PC-9 (cell line): Measurements from ENCODE around the gene MTX1. TPM values are rescaled to one million over a fixed set of nuclear protein-coding genes. Genes with fewer than 3 reads are reported as not detected.

Source experiments
- Bru-seq: library from RNA; stranded (reverse); fragments of 400-500 nt; gene quantifications from one replicate; lab custom pipeline; 2021; lab: Mats Ljungman, UMichigan
- BruChase-seq, 2 experiments: library from RNA; stranded (reverse); fragments of 400-500 nt; gene quantifications; one replicate each; lab custom pipeline; 2021; lab: Mats Ljungman, UMichigan
- BruUV-seq: library from RNA; stranded (reverse); fragments of 400-500 nt; replicated peaks from 2 replicates; lab custom pipeline; 2021; lab: Mats Ljungman, UMichigan
- CTCF ChIA-PET: fragments of 300-600 bp; sonication (Branson Sonifier 250); formaldehyde crosslinking; loops from one replicate; lab custom pipeline; 2022; ENCODE audit warnings: antibody characterized with exemption; lab: Charles Lee
- POLR2A ChIA-PET: fragments of 300-600 bp; sonication (Branson Sonifier 250); formaldehyde crosslinking; loops from one replicate; lab custom pipeline; 2022; ENCODE audit warnings: antibody characterized with exemption; ENCODE audit not compliant: unreplicated experiment; lab: Charles Lee
- DNase-seq, 2 experiments: peaks; one replicate each; pipeline versions ENCODE4 v3.0.0 to v3.0.0-alpha.2; 2015 to 2022; ENCODE audit warnings: mixed read lengths in 1 of 2
- H2AFZ ChIP-seq: fragments of 200-600 bp; sonication (generic); 2 replicates; pipeline ENCODE4 v1.8.1; 2017; ENCODE audit warnings: antibody characterized with exemption
- H3F3A ChIP-seq: fragments of 200-600 bp; sonication (generic); 2 replicates; pipeline ENCODE4 v1.8.1; 2017; ENCODE audit warnings: antibody characterized with exemption, mild to moderate bottlenecking, low read depth; ENCODE audit not compliant: insufficient read depth
- H3K27ac ChIP-seq: fragments of 200-600 bp; sonication (generic); 2 replicates; pipeline ENCODE4 v1.6.1; 2016; ENCODE audit warnings: mixed run types
- H3K27me3 ChIP-seq: fragments of 200-600 bp; sonication (generic); 2 replicates; pipeline ENCODE4 v1.6.1; 2016; ENCODE audit warnings: low read depth, mixed run types; ENCODE audit not compliant: insufficient read depth
- H3K36me3 ChIP-seq: fragments of 200-600 bp; sonication (generic); 2 replicates; pipeline ENCODE4 v1.6.1; 2016; ENCODE audit warnings: low read depth, mixed run types
- H3K4me1 ChIP-seq: fragments of 200-600 bp; sonication (generic); replicated peaks from 2 replicates; pipeline ENCODE4 v1.6.1; 2016; ENCODE audit warnings: mixed run types; ENCODE audit not compliant: insufficient read depth
- H3K4me2 ChIP-seq: fragments of 200-600 bp; sonication (generic); 2 replicates; pipeline ENCODE4 v1.6.1; 2017; ENCODE audit warnings: mixed run types
- H3K4me3 ChIP-seq: fragments of 200-600 bp; sonication (generic); 2 replicates; pipeline ENCODE4 v1.6.1; 2016; ENCODE audit warnings: mixed run types
- H3K79me2 ChIP-seq: fragments of 200-600 bp; sonication (generic); 2 replicates; pipeline ENCODE4 v1.6.1; 2017; ENCODE audit warnings: low read depth, mixed run types
- H3K9me2 ChIP-seq: fragments of 200-600 bp; sonication (generic); 2 replicates; pipeline ENCODE4 v1.8.1; 2017; ENCODE audit warnings: mild to moderate bottlenecking; ENCODE audit not compliant: insufficient read depth
- H3K9me3 ChIP-seq: fragments of 200-600 bp; sonication (generic); 2 replicates; pipeline ENCODE4 v1.8.1; 2016; ENCODE audit warnings: low read depth; ENCODE audit not compliant: insufficient read depth
- H4K20me1 ChIP-seq: fragments of 200-600 bp; sonication (generic); 2 replicates; pipeline ENCODE4 v1.8.1; 2017; ENCODE audit not compliant: insufficient read depth
- EZH2 ChIP-seq: fragments of 200-600 bp; sonication (generic); IDR thresholded peaks from 2 replicates; pipeline ENCODE4 v1.8.0; 2017; ENCODE audit warnings: antibody characterized with exemption, low read depth
- intact Hi-C: fragments of 100-400 bp; cut with micrococcal nuclease; formaldehyde crosslinking; loops from one replicate; pipeline ENCODE4 v1.10.0; 2022; ENCODE audit not compliant: unreplicated experiment
- long read RNA-seq: library from polyadenylated mRNA; stranded (forward); transcript quantifications from one replicate; pipeline ENCODE4 v2.0.0, GENCODE V29; 2022
- total RNA-seq: library from RNA; stranded (reverse); gene quantifications from 2 replicates; pipeline ENCODE4 v1.2.3, GENCODE V29; 2021
- TF ChIP-seq, protein P1 (sequence below): fragments of 200-600 bp; sonication (generic); conservative IDR thresholded peaks from 2 replicates; pipeline ENCODE4 v1.6.1; 2017; ENCODE audit warnings: mixed run types, antibody characterized with exemption, mild to moderate bottlenecking, moderate library complexity

MTX1 gene, protein sequence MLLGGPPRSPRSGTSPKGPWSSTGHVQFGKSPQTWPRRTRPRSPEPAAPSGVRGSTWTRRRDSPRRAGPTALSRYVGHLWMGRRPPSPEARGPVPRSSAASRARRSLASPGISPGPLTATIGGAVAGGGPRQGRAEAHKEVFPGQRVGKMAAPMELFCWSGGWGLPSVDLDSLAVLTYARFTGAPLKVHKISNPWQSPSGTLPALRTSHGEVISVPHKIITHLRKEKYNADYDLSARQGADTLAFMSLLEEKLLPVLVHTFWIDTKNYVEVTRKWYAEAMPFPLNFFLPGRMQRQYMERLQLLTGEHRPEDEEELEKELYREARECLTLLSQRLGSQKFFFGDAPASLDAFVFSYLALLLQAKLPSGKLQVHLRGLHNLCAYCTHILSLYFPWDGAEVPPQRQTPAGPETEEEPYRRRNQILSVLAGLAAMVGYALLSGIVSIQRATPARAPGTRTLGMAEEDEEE
- total RNA-seq (56.1 and 68.9 TPM in 2 replicates), Bru-seq, nascent RNA (percentile 61 among the genes with signal in this experiment), BruChase-seq, experiment 1, labeled RNA remaining after a 2-hour chase (percentile 63 among the genes with signal in this experiment), BruChase-seq, experiment 2, labeled RNA remaining after a 6-hour chase (percentile 74 among the genes with signal in this experiment)
- long read RNA-seq, transcript MTX1-201 (7 exons, 1,441 nt) = minor isoform, 18 of 143 reads
- long read RNA-seq, transcript MTX1-202 (8 exons, 1,632 nt) = major isoform, 118 of 143 reads
- long read RNA-seq, partial matches to known transcripts = 2 of 143 reads
- long read RNA-seq, other reads (novel, unspliced or antisense) = 3 of 143 reads

DNA sequence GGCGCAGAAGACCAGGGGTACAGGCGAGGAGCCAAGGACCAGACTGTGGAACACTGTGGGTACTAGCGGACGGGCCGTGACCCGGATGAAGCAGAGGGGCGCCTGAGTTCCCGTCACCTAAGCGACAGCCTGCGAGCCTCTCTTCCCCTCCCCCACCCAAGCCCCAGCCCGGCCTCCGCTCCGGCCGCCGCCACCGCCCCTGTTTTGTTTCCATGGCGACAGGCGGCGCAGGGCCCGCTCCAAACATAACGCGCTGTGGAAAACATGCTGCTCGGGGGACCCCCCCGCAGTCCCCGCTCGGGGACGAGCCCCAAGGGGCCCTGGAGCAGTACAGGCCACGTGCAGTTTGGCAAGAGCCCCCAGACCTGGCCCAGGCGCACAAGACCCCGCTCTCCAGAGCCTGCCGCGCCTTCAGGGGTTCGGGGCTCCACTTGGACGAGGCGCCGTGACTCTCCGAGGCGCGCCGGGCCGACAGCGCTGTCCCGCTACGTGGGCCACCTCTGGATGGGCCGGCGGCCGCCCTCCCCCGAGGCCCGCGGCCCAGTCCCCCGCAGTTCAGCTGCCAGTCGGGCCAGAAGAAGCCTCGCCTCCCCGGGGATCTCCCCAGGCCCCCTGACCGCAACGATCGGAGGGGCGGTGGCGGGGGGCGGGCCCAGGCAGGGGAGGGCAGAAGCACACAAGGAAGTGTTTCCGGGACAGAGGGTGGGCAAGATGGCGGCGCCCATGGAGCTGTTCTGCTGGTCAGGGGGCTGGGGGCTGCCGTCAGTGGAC is at the start of gene MTX1:
Gene MTX1 (plus strand): TSS at position 155 of the 771 bp plus-strand sequence. CDS start 110 bp downstream, at position 265.
- H3K9me3 ChIP-seq = no peaks in the 10 kb centered on the region
- CTCF ChIA-PET = interaction anchor here (0.7 to 1.0 kb wide), 4 partner anchors 16 to 440 kb away, joined by 3 to 4 read pairs (median 3); no protein-coding TSS in a partner anchor
- POLR2A ChIA-PET = interaction anchor here (0.6 to 1.0 kb wide), 6 partner anchors 15 to 798 kb away, joined by 3 to 7 read pairs (median 4); partner anchors contain the start of gene FDPS
- intact Hi-C loops = loop anchor here (1.0 kb wide), 1 partner anchor 35 kb away; the partner anchor contains the start of genes KRTCAP2 and TRIM46
- peaks cover 11% of the 10 kb centered on the region; the same call in 1 of the 2 replicates for H3F3A ChIP-seq
- no peaks in the 10 kb centered on the region for H3K27me3 ChIP-seq
- H4K20me1 ChIP-seq = no peaks in the 10 kb centered on the region
- BruUV-seq = no TSS peak
- H2AFZ ChIP-seq = peak within 1 kb of the TSS; percentile 91
- H3K4me1 ChIP-seq = peaks cover 26% of the 10 kb centered on the region
- DNase-seq = peak; percentile 60 to 85
- no peaks in the 10 kb centered on the region for H3K36me3 ChIP-seq
- H3K4me2 ChIP-seq = peak within 1 kb of the TSS; percentile 98
- peak within 1 kb of the TSS; percentile 74 for H3K27ac ChIP-seq
- H3K9me2 ChIP-seq = no peaks in the 10 kb centered on the region
- peaks cover 18% of the 10 kb centered on the region for H3K79me2 ChIP-seq
- peak within 1 kb of the TSS; percentile 78 for H3K4me3 ChIP-seq
- no peak for TF ChIP-seq EZH2
- TF ChIP-seq, protein P1, sequence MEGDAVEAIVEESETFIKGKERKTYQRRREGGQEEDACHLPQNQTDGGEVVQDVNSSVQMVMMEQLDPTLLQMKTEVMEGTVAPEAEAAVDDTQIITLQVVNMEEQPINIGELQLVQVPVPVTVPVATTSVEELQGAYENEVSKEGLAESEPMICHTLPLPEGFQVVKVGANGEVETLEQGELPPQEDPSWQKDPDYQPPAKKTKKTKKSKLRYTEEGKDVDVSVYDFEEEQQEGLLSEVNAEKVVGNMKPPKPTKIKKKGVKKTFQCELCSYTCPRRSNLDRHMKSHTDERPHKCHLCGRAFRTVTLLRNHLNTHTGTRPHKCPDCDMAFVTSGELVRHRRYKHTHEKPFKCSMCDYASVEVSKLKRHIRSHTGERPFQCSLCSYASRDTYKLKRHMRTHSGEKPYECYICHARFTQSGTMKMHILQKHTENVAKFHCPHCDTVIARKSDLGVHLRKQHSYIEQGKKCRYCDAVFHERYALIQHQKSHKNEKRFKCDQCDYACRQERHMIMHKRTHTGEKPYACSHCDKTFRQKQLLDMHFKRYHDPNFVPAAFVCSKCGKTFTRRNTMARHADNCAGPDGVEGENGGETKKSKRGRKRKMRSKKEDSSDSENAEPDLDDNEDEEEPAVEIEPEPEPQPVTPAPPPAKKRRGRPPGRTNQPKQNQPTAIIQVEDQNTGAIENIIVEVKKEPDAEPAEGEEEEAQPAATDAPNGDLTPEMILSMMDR = no peak

DNA sequence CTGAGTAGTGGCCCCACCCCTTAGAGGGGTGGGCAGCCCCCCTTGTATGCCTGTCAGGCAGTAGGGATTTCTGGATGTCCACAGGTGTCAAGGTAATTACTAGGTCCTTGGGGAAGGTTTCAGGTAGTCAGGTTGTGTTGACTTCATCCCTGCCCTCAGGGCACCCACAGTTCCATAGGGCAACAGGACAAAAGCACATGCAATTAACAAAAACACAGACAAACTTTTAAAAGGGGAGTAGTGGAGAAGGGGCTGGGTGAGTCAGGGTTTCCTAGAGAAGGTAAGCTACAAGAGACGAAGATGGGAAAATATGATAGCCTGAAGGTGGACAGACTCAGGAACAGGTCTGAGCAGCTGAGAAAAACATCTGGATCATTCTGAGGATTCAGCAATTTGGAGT is 49.5 kb upstream of the MTX1 start:
- H2AFZ ChIP-seq = no peak overlapping the region
- no peak for TF ChIP-seq EZH2
- TF ChIP-seq, protein P1 = no peak
- DNase-seq = no peak
- no peaks in the 10 kb centered on the region for H3K36me3 ChIP-seq
- H3K79me2 ChIP-seq = no peaks in the 10 kb centered on the region
- H3K4me3 ChIP-seq = no peak overlapping the region
- H3K4me1 ChIP-seq = no peaks in the 10 kb centered on the region
- intact Hi-C loops = no loop called here
- H3K27me3 ChIP-seq = no peaks in the 10 kb centered on the region
- no peak overlapping the region for H3K4me2 ChIP-seq
- no TSS peak for BruUV-seq
- H3F3A ChIP-seq = no peaks in the 10 kb centered on the region; the same call in 1 of the 2 replicates
- ChIA-PET CTCF (no interaction called here), POLR2A (no interaction called here)
- H3K9me2 ChIP-seq = no peaks in the 10 kb centered on the region
- no peaks in the 10 kb centered on the region for H3K9me3 ChIP-seq
- H4K20me1 ChIP-seq = no peaks in the 10 kb centered on the region
- H3K27ac ChIP-seq = no peak overlapping the region
